ENCODE measurements around the gene SLC26A11. TPM values are rescaled to one million over a fixed set of nuclear protein-coding genes. Genes with fewer than 3 reads are reported as not detected.
"Not testable (repeated sequence)": the region's sequence is repeated elsewhere in the genome, so short reads cannot be mapped to it uniquely, and the experiment has no call there.

SLC26A11 gene
- total RNA-seq, 1 experiment from 2014 or later = 37.1 TPM

GRCh38 chr17:80296221-80296620 is 76.0 kb downstream of the SLC26A11 start:
- H3K9me3 ChIP-seq = no peaks in the 10 kb centered on the region
- Mint-ChIP-seq H3K36me3 (ENCODE audit: insufficient read depth, unreplicated experiment) (peaks cover 68% of the 10 kb centered on the region), H3K27me3 (ENCODE audit: insufficient read depth, unreplicated experiment) (no peaks in the 10 kb centered on the region), H3K4me1 (ENCODE audit: low read depth, unreplicated experiment) (no peaks in the 10 kb centered on the region), H3K27ac (ENCODE audit: unreplicated experiment) (no peak overlapping the region), H3K9me3 (ENCODE audit: unreplicated experiment) (peaks cover under 1% of the 10 kb centered on the region), H3K4me3 (ENCODE audit: unreplicated experiment) (no peak overlapping the region)
- POLR2A ChIA-PET = no interaction called here
- intact Hi-C loops (cut with micrococcal nuclease; ENCODE audit: unreplicated experiment) = no loop called here
- TF ChIP-seq CTCF (IDR thresholded peaks at IDR 0.05; ENCODE audit: insufficient read depth in 1 of 2, low read depth in 1 of 2, low read length in 1 of 2, severe bottlenecking in 1 of 2, unreplicated experiment in 1 of 2) = no peak
- peaks cover 6% of the 10 kb centered on the region for H3K36me3 ChIP-seq (ENCODE audit: control insufficient read depth, insufficient read depth, low read length)
- CTCF ChIA-PET = no interaction called here
- H3K4me1 ChIP-seq = 0 out of 2 replicates have a peak, but pooled peaks cover 4% of the 10 kb centered on the region
- BruUV-seq (replicated peaks) = no TSS peak
- H3K27me3 ChIP-seq (replicated peaks; ENCODE audit: control insufficient read depth, insufficient read depth, low read length) = no peaks in the 10 kb centered on the region
- DNase-seq = no peak
- H3K4me3 ChIP-seq (ENCODE audit: low read depth, low read length) = no peak overlapping the region

GRCh38 chr17:80297996-80298560 is 77.9 kb downstream of the SLC26A11 start:
- TF ChIP-seq CTCF (IDR thresholded peaks at IDR 0.05; ENCODE audit: insufficient read depth in 1 of 2, low read depth in 1 of 2, low read length in 1 of 2, severe bottlenecking in 1 of 2, unreplicated experiment in 1 of 2) = no peak
- Histone ChIP-seq H3K4me3 (ENCODE audit: low read depth, low read length) (no peak overlapping the region), H3K9me3 (no peaks in the 10 kb centered on the region), H3K4me1 (no peaks in the 10 kb centered on the region), H3K36me3 (ENCODE audit: control insufficient read depth, insufficient read depth, low read length) (peaks cover 2% of the 10 kb centered on the region; the same call in 1 of the 2 replicates), H3K27me3 (replicated peaks; ENCODE audit: control insufficient read depth, insufficient read depth, low read length) (no peaks in the 10 kb centered on the region)
- DNase-seq = no peak
- ChIA-PET CTCF (no interaction called here), POLR2A (no interaction called here)
- Mint-ChIP-seq H3K27me3 (ENCODE audit: insufficient read depth, unreplicated experiment) (no peaks in the 10 kb centered on the region), H3K36me3 (ENCODE audit: insufficient read depth, unreplicated experiment) (peaks cover 61% of the 10 kb centered on the region), H3K4me1 (ENCODE audit: low read depth, unreplicated experiment) (no peaks in the 10 kb centered on the region), H3K27ac (ENCODE audit: unreplicated experiment) (no peak overlapping the region), H3K4me3 (ENCODE audit: unreplicated experiment) (no peak overlapping the region), H3K9me3 (ENCODE audit: unreplicated experiment) (peaks cover 12% of the 10 kb centered on the region)
- BruUV-seq (replicated peaks) = no TSS peak
- intact Hi-C loops (cut with micrococcal nuclease; ENCODE audit: unreplicated experiment) = no loop called here

- H3K4me3 Mint-ChIP-seq (ENCODE audit: unreplicated experiment); H3K27ac Mint-ChIP-seq (ENCODE audit: unreplicated experiment); POLR2A ChIA-PET; BruUV-seq (replicated peaks); H3K9me3 ChIP-seq; CTCF ChIA-PET; intact Hi-C loops (cut with micrococcal nuclease; ENCODE audit: unreplicated experiment); DNase-seq; H3K4me3 ChIP-seq (ENCODE audit: low read depth, low read length); H3K4me1 ChIP-seq; H3K36me3 ChIP-seq (ENCODE audit: control insufficient read depth, insufficient read depth, low read length); H3K27me3 ChIP-seq (replicated peaks; ENCODE audit: control insufficient read depth, insufficient read depth, low read length); H3K27me3 Mint-ChIP-seq (ENCODE audit: insufficient read depth, unreplicated experiment); H3K4me1 Mint-ChIP-seq (ENCODE audit: low read depth, unreplicated experiment): not testable (repeated sequence)
- Mint-ChIP-seq H3K36me3 (ENCODE audit: insufficient read depth, unreplicated experiment) (peaks cover 72% of the 10 kb centered on the region), H3K9me3 (ENCODE audit: unreplicated experiment) (peaks cover 15% of the 10 kb centered on the region)
These were observed 79.3 kb downstream of the SLC26A11 start for GRCh38 chr17:80299350-80300100.

- peaks cover 12% of the 10 kb centered on the region for H3K9me3 ChIP-seq
- DNase-seq; H3K36me3 ChIP-seq (ENCODE audit: control insufficient read depth, insufficient read depth, low read length); H3K27ac Mint-ChIP-seq (ENCODE audit: unreplicated experiment); intact Hi-C loops (cut with micrococcal nuclease; ENCODE audit: unreplicated experiment); H3K4me3 ChIP-seq (ENCODE audit: low read depth, low read length); BruUV-seq (replicated peaks); H3K4me1 ChIP-seq; POLR2A ChIA-PET; CTCF ChIA-PET; H3K4me3 Mint-ChIP-seq (ENCODE audit: unreplicated experiment); H3K4me1 Mint-ChIP-seq (ENCODE audit: low read depth, unreplicated experiment); H3K27me3 Mint-ChIP-seq (ENCODE audit: insufficient read depth, unreplicated experiment); H3K27me3 ChIP-seq (replicated peaks; ENCODE audit: control insufficient read depth, insufficient read depth, low read length): not testable (repeated sequence)
- Mint-ChIP-seq H3K9me3 (ENCODE audit: unreplicated experiment) (peaks cover 22% of the 10 kb centered on the region), H3K36me3 (ENCODE audit: insufficient read depth, unreplicated experiment) (peaks cover 79% of the 10 kb centered on the region)
These were observed 80.5 kb downstream of the SLC26A11 start for GRCh38 chr17:80300756-80301155.

Measured in Caco-2 (cell line).